Adrenal gland (tissue), 12 donors: ENCODE measurements around the gene VSX2. TPM values are rescaled to one million over a fixed set of nuclear protein-coding genes. Genes with fewer than 3 reads are reported as not detected.

Source experiments
- DNase-seq, 7 donors: peaks; one replicate each; pipeline ENCODE4 v3.0.0-alpha.2; 2019 to 2020
- H3K27ac ChIP-seq, 5 donors: fragments of 200-600 bp; sonication (generic) in 4 of 5; 1 replicate in 3 of 5; 2 replicates in 2 of 5; pipeline versions ENCODE4 v1.5.1 to v1.8.0; 2016 to 2020; ENCODE audit warnings: mild to moderate bottlenecking in 1 of 5
- H3K27me3 ChIP-seq: fragments of 200-600 bp; 2 replicates; pipeline ENCODE4 v1.8.0; 2021
- H3K36me3 ChIP-seq, 2 donors: fragments of 200-600 bp; replicated peaks in 1 of 2; 1 replicate in 1 of 2; 2 replicates in 1 of 2; pipeline versions ENCODE4 v1.5.1 to v1.8.0; 2018 to 2022
- H3K4me1 ChIP-seq, 2 donors: fragments of 200-600 bp; replicated peaks in 1 of 2; 1 replicate in 1 of 2; 2 replicates in 1 of 2; pipeline versions ENCODE4 v1.5.1 to v1.8.0; 2018 to 2021
- H3K4me3 ChIP-seq, 4 donors: fragments of 200-600 bp; sonication (generic) in 3 of 4; one replicate each; pipeline ENCODE4 v1.5.1; 2016 to 2018
- H3K9me3 ChIP-seq, 3 donors: fragments of 200-600 bp; sonication (generic) in 1 of 3; replicated peaks in 1 of 3; 1 replicate in 2 of 3; 2 replicates in 1 of 3; pipeline versions ENCODE4 v1.5.1 to v1.8.0; 2016 to 2021
- POLR2A ChIP-seq, 2 donors: fragments of 450-650 bp; IDR thresholded peaks; one replicate each; pipeline ENCODE4 v1.6.1; 2017; ENCODE audit warnings: antibody characterized with exemption in 2 of 2, mild to moderate bottlenecking in 2 of 2, moderate library complexity in 1 of 2
- WGBS, 4 donors: extraction: QIAGEN DNeasy Blood & Tissue Kit in 2 of 4; methylation state at CpG; one replicate each; pipeline versions ENCODE4 v1.1.5 to v1.1.7; 2013 to 2017; 5-methylcytosine and 5-hydroxymethylcytosine counted together
- intact Hi-C, 2 donors: fragments of 100-400 bp; cut with DNase I; formaldehyde crosslinking; loops; one replicate each; pipeline versions ENCODE4 v1.14.1 to v1.15.0; 2022 to 2023
- polyA plus RNA-seq, 3 donors: library from polyadenylated mRNA; stranded (reverse); fragments of 200-250 nt in 2 of 3; fragments of 350-450 nt in 1 of 3; fragmentation: Illumina TruSeq in 1 of 3; extraction: RNeasy Lipid Tissue Mini Kit (QIAGEN cat#74804) in 1 of 3; gene quantifications; one replicate each; pipeline ENCODE4 v1.2.3, GENCODE V29; 2013 to 2014
- total RNA-seq, 9 donors: library from RNA; depleted of rRNA in 4 of 9; stranded (reverse); fragments of >200 nt in 4 of 9; fragments of 120-200 nt in 1 of 9; fragmentation: NEBNext Ultra II Directional in 1 of 9; extraction: Animal tissue kit (Norgen Biotek cat#: 25700) in 1 of 9; gene quantifications; one replicate each; pipeline versions ENCODE4 v1.1.0 to v1.2.4, GENCODE V29; 2013 to 2023
- TF ChIP-seq, protein P1 (sequence below), 6 experiments: fragments of 450-650 bp in 4 of 6; fragments of 200-600 bp in 2 of 6; sonication (generic) in 1 of 6; IDR thresholded peaks; 1 replicate in 5 of 6; 2 replicates in 1 of 6; pipeline versions ENCODE4 v1.5.1 to v1.8.0; 2016 to 2021; ENCODE audit warnings: antibody characterized with exemption in 6 of 6, mild to moderate bottlenecking in 2 of 6, moderate library complexity in 1 of 6
- donor health status: healthy with polysubstance abuse.
- donor health status: Bipolar disorder and iron deficiency.
- donor health status: DM: yes; HTN: yes; CAD: no.
- donor health status: DM: no; HTN: no; CAD: no.
- donor health status: DM: no; HTN: no; CAD: no.
- donor health status: DM: yes; HTN: yes; CAD: no.

VSX2 gene
- total and polyA plus RNA-seq, 12 donors, result not detected

DNA sequence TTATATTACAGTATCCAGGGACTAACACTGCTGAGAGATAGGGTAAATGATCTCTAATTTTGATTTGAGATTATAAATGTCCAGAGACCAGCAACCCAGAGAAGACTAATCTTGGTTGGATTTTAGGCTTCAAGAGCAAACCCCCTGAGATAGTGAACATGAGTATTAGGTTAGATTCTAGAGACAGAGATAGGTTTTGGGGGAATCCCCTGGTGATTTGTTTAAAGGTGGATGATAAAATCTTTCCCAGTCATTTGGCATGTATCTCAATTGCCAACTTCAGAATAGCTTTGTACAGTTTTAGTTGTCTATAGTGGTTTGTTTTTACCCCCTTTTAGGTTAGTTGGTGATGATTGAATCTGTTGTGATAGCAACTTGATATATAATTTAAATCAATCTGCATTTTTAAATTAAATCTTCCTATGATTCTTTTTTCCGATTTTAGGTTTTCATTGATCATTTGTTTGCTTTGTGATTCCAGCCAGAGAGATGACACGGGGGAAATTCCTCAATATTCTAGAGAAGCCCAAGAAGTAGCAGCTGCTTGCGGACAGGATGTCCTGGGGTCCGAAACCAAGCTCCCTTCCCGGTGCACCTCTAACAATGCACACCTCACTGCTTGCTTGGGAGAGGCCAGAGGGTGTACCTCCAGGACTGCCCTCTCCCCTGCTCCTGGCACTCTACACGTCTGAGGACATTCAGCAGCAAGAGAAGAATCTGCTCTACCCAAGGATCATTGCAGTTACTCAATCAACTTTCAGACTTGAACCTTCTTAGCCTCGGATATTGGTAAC lies 40.6 kb upstream of the VSX2 start:
- no peak for DNase-seq
- Histone ChIP-seq H3K36me3 (peaks cover 0 to 3% of the 10 kb centered on the region in 2 donors), H3K9me3 (no peaks in the 10 kb centered on the region), H3K4me3 (no peak overlapping the region), H3K27ac (no peak overlapping the region), H3K4me1 (no peaks in the 10 kb centered on the region), H3K27me3 (no peaks in the 10 kb centered on the region)
- 92 to 98% (median 94%) methylated on average over 7 of the region's 7 CpGs for WGBS, 4 donors
- no peak for TF ChIP-seq POLR2A (IDR thresholded peaks at IDR 0.05)
- TF ChIP-seq, protein P1, sequence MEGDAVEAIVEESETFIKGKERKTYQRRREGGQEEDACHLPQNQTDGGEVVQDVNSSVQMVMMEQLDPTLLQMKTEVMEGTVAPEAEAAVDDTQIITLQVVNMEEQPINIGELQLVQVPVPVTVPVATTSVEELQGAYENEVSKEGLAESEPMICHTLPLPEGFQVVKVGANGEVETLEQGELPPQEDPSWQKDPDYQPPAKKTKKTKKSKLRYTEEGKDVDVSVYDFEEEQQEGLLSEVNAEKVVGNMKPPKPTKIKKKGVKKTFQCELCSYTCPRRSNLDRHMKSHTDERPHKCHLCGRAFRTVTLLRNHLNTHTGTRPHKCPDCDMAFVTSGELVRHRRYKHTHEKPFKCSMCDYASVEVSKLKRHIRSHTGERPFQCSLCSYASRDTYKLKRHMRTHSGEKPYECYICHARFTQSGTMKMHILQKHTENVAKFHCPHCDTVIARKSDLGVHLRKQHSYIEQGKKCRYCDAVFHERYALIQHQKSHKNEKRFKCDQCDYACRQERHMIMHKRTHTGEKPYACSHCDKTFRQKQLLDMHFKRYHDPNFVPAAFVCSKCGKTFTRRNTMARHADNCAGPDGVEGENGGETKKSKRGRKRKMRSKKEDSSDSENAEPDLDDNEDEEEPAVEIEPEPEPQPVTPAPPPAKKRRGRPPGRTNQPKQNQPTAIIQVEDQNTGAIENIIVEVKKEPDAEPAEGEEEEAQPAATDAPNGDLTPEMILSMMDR (IDR thresholded peaks at IDR 0.05), result no peak
- intact Hi-C loops, result no loop called here

DNA sequence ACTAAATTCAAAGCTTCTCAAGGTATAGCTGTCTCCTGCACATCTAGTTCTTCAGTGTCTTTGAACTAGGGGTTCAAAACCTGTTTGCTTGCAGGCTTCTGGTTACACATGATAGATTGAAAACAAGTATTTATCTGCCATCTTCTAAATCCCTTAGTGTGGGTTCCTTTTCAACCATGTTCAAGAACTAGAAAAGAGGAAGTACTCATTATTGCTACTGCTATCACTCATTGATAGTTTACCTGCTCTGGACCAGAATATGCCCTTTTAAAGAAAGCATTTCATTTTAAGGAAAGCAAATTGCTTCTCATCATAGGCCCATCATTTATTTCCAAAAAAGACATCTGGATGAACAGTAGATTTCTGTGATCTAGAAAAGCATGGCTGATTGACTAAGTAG lies 37.1 kb upstream of the VSX2 start:
- Histone ChIP-seq H3K4me3 (no peak overlapping the region), H3K27ac (no peak overlapping the region), H3K36me3 (peaks cover 0 to 3% of the 10 kb centered on the region in 2 donors), H3K27me3 (no peaks in the 10 kb centered on the region), H3K9me3 (no peaks in the 10 kb centered on the region), H3K4me1 (no peaks in the 10 kb centered on the region)
- DNase-seq, result no peak
- TF ChIP-seq POLR2A (IDR thresholded peaks at IDR 0.05), result no peak
- TF ChIP-seq, protein P1 (IDR thresholded peaks at IDR 0.05), result no peak
- intact Hi-C loops, result no loop called here

GRCh38 chr14:74203639-74204038 lies 35.6 kb upstream of the VSX2 start:
- H3K27me3 ChIP-seq, result no peaks in the 10 kb centered on the region
- intact Hi-C loops, result no loop called here
- WGBS, 4 donors, result 90 to 96% (median 94%) methylated on average over 8 of the region's 8 CpGs
- no peak for TF ChIP-seq POLR2A (IDR thresholded peaks at IDR 0.05)
- TF ChIP-seq, protein P1 (IDR thresholded peaks at IDR 0.05), result no peak
- H3K4me3 ChIP-seq, result no peak overlapping the region
- no peak overlapping the region for H3K27ac ChIP-seq
- peaks cover 0 to 3% of the 10 kb centered on the region in 2 donors for H3K36me3 ChIP-seq
- no peak for DNase-seq
- no peaks in the 10 kb centered on the region for H3K9me3 ChIP-seq
- H3K4me1 ChIP-seq, result no peaks in the 10 kb centered on the region

DNA sequence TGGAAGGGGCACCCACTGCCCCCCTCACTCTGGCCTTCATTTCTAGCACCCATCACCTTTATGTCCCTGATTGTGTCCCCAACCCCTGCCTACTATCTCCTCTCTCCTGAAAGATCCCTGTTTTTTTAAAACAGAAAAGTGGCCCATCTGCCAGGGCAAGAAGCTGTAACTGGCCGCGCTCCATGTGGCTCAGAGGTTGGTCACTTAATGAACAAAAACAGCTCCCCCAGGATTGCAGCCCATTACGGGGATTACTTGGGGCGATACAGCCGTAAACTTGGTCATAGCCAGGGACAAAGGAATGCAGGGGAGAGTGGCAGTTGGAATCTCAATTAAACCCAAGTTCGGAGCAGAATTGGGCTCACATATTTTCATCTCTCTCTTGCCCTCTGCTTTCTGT lies 34.8 kb upstream of the VSX2 start:
- H3K27me3 ChIP-seq, result no peaks in the 10 kb centered on the region
- no peak for TF ChIP-seq POLR2A (IDR thresholded peaks at IDR 0.05)
- TF ChIP-seq, protein P1 (IDR thresholded peaks at IDR 0.05), result no peak
- H3K9me3 ChIP-seq, result no peaks in the 10 kb centered on the region
- H3K36me3 ChIP-seq, result no peaks in the 10 kb centered on the region
- DNase-seq, result no peak
- intact Hi-C loops, result no loop called here
- no peaks in the 10 kb centered on the region for H3K4me1 ChIP-seq
- WGBS, 4 donors, result 88 to 96% (median 96%) methylated on average over 6 of the region's 6 CpGs
- H3K27ac ChIP-seq, result no peak overlapping the region
- no peak overlapping the region for H3K4me3 ChIP-seq
